Progenitor cell of endocrine pancreas (in vitro differentiated cells): Measurements from ENCODE around the gene NLGN3. TPM values are rescaled to one million over a fixed set of nuclear protein-coding genes. Genes with fewer than 3 reads are reported as not detected.

ENCODE experiments used
- DNase-seq: peaks from one replicate; pipeline ENCODE4 v3.0.0; 2021; ENCODE audit warnings: low spot score; ENCODE audit not compliant: unreplicated experiment
- H3K27ac Mint-ChIP-seq: 2 replicates; pipeline ENCODE4 v1.8.0; 2021; ENCODE audit warnings: mild to moderate bottlenecking, moderate library complexity, mixed read lengths
- H3K27me3 Mint-ChIP-seq: 2 replicates; pipeline ENCODE4 v1.8.0; 2021; ENCODE audit warnings: mixed read lengths
- H3K36me3 Mint-ChIP-seq: 2 replicates; pipeline ENCODE4 v1.8.0; 2022; ENCODE audit warnings: mixed read lengths; ENCODE audit not compliant: insufficient read depth
- H3K4me1 Mint-ChIP-seq: 2 replicates; pipeline ENCODE4 v1.8.0; 2021; ENCODE audit warnings: low read depth, mixed read lengths
- H3K4me3 Mint-ChIP-seq: 2 replicates; pipeline ENCODE4 v1.8.0; 2021; ENCODE audit warnings: low read depth, mild to moderate bottlenecking, moderate library complexity, mixed read lengths
- H3K9me3 Mint-ChIP-seq: 2 replicates; pipeline ENCODE4 v1.8.0; 2021; ENCODE audit warnings: low read depth, mixed read lengths
- CTCF ChIP-seq: fragments of 200-600 bp; sonication (generic); IDR thresholded peaks from one replicate; pipeline ENCODE4 v1.5.0; 2021; ENCODE audit warnings: antibody characterized with exemption, mild to moderate bottlenecking; ENCODE audit not compliant: unreplicated experiment
- total RNA-seq: library from RNA; stranded (reverse); gene quantifications from 2 replicates; pipeline ENCODE4 v1.2.1, GENCODE V29; 2021

The NLGN3 gene
- total RNA-seq, 1 donor from 2014 or later = 7.8 TPM

DNA sequence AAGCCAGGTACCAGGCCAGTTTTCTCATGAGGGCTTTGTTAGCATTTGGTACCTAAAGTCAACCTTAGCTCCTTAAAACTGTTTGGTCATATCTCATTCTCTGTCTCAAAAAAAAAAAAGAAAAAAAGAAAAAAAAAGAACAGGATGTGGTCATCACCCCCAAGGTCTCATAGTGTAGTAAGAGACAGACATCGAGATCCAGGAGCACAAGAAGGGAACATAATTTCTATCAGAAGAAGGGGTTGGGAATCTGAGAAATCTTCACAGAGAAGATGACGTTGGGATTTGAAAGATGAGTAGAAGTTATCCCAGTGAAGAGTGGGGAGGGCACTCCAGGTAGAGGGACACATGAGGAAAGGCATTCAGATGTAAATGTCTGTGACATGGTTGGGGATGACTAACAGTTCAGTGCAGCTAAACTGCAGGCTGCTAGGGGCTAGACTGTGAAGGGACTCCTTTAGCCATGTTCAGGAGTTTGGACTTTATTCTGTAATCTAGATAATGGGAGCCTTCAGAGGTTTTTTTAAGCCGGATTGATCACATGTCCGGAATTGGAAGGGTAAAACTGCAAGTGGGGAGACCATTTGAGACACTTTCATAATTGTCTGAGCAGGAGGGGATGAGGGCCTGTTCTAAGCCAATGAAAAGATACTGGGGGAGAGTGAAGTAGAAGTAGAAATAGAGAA lies 51.5 kb downstream of the NLGN3 start:
- Mint-ChIP-seq H3K36me3 (no peaks in the 10 kb centered on the region), H3K4me3 (no peak overlapping the region), H3K27me3 (no peaks in the 10 kb centered on the region), H3K27ac (no peak overlapping the region), H3K4me1 (peaks cover 4% of the 10 kb centered on the region), H3K9me3 (peaks cover 17% of the 10 kb centered on the region)
- TF ChIP-seq CTCF = no peak
- no peak for DNase-seq

DNA sequence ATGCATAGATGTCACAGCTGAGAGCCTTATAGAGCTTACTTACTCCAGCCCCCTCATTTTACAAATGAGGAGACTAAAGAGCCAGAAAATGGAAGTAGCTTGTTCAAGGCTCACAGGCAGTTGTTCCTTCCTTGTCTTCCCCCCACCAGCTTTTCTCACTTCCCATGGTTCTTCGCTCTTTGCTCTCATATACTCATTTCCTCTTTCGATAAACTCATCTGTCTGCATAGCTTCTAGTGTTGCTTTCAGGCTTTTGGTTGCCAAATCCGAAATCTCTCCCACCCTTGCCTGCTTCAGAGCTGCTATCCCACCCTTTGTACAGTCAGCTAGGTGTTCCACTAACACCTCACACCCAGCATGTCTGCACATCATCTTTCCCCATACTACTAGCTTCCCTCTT lies 53.4 kb downstream of the NLGN3 start:
- no peak for DNase-seq
- H3K27me3 Mint-ChIP-seq = no peaks in the 10 kb centered on the region
- H3K36me3 Mint-ChIP-seq = no peaks in the 10 kb centered on the region
- no peak for TF ChIP-seq CTCF
- no peak overlapping the region for H3K27ac Mint-ChIP-seq
- H3K4me3 Mint-ChIP-seq = no peak overlapping the region
- peaks cover 16% of the 10 kb centered on the region for H3K9me3 Mint-ChIP-seq
- peaks cover 4% of the 10 kb centered on the region for H3K4me1 Mint-ChIP-seq

- peaks cover 16% of the 10 kb centered on the region for H3K9me3 Mint-ChIP-seq
- H3K4me1 Mint-ChIP-seq = peaks cover 4% of the 10 kb centered on the region
- no peak for DNase-seq
- no peak for TF ChIP-seq CTCF
- no peak overlapping the region for H3K4me3 Mint-ChIP-seq
- no peak overlapping the region for H3K27ac Mint-ChIP-seq
- no peaks in the 10 kb centered on the region for H3K27me3 Mint-ChIP-seq
- H3K36me3 Mint-ChIP-seq = no peaks in the 10 kb centered on the region
Observed at GRCh38 chrX:71199252-71200008, 54.8 kb downstream of the NLGN3 start.

GRCh38 chrX:71210816-71211215 lies 66.2 kb downstream of the NLGN3 start:
- no peaks in the 10 kb centered on the region for H3K27me3 Mint-ChIP-seq
- no peaks in the 10 kb centered on the region for H3K36me3 Mint-ChIP-seq
- no peak for TF ChIP-seq CTCF
- H3K4me3 Mint-ChIP-seq = no peak overlapping the region
- no peak overlapping the region for H3K27ac Mint-ChIP-seq
- no peak for DNase-seq
- H3K9me3 Mint-ChIP-seq = peaks cover 7% of the 10 kb centered on the region
- H3K4me1 Mint-ChIP-seq = peaks cover 29% of the 10 kb centered on the region

DNA sequence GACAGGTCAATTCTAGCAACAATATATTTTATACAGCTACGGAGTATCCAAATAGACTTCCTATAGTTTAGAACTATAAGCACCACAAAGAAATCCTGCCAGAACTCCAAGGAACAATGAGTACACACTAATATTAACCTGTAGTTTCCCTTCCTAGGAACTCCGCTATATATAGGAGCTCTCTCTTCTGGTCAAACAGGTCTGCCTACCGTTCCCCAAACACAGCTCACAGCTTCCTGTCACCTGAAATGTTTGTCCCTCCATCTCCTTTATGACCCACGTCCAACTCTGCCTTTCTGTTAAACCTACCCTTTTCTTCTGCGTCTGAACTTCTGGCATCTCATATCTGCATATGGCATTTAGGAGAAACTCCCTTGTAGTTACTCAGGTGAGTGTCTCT lies 67.9 kb downstream of the NLGN3 start:
- Mint-ChIP-seq H3K4me3 (no peak overlapping the region), H3K36me3 (no peaks in the 10 kb centered on the region), H3K9me3 (peaks cover 7% of the 10 kb centered on the region), H3K27me3 (no peaks in the 10 kb centered on the region), H3K27ac (peak overlapping the region; percentile 67), H3K4me1 (peaks cover 42% of the 10 kb centered on the region)
- DNase-seq = no peak
- no peak for TF ChIP-seq CTCF
